SK-N-SH treated with all-trans-retinoic acid at 6 μM for 48 hours (cell line): ENCODE data around the gene SUOX.

Experiments
- ATAC-seq: fragments of 200-7000 bp; cut with Tn5 transposase; 3 replicates; pipeline ENCODE4 v1.9.1; 2020; ENCODE audit warnings: mild to moderate bottlenecking, moderate library complexity
- ARNTL ChIP-seq: fragments of 450-650 bp; formaldehyde crosslinking; IDR thresholded peaks from 2 replicates; pipeline ENCODE4 v1.5.0; 2020; ENCODE audit warnings: low read depth, mild to moderate bottlenecking, moderate library complexity, borderline replicate concordance
- BACH2 ChIP-seq: fragments of 250-450 bp; sonication (Bioruptor Pico); IDR thresholded peaks from 2 replicates; pipeline ENCODE4 v1.9.0; 2021; ENCODE audit warnings: mild to moderate bottlenecking, borderline replicate concordance
- CREB5 ChIP-seq: fragments of 250-450 bp; sonication (Bioruptor Pico); IDR thresholded peaks from 2 replicates; pipeline ENCODE4 v1.5.1; 2020; ENCODE audit warnings: low read depth, mild to moderate bottlenecking, moderate library complexity
- CSDC2 ChIP-seq: fragments of 250-450 bp; sonication (Bioruptor Pico); IDR thresholded peaks from 2 replicates; pipeline ENCODE4 v1.5.0; 2020; ENCODE audit warnings: mild to moderate bottlenecking, moderate library complexity
- CSRNP3 ChIP-seq: fragments of 250-450 bp; sonication (Bioruptor Pico); IDR thresholded peaks from 2 replicates; pipeline ENCODE4 v1.5.1; 2021; ENCODE audit warnings: mild to moderate bottlenecking, moderate library complexity
- ESRRG ChIP-seq: fragments of 250-450 bp; sonication (Bioruptor Pico); IDR thresholded peaks from 2 replicates; pipeline ENCODE4 v1.6.1; 2021; ENCODE audit warnings: mild to moderate bottlenecking
- GLIS3 ChIP-seq: fragments of 250-450 bp; sonication (Bioruptor Pico); IDR thresholded peaks from 2 replicates; pipeline ENCODE4 v1.5.0; 2020; ENCODE audit warnings: mild to moderate bottlenecking, moderate library complexity
- OSR1 ChIP-seq: fragments of 250-450 bp; sonication (Bioruptor Pico); IDR thresholded peaks from 2 replicates; pipeline ENCODE4 v1.8.0; 2022; ENCODE audit warnings: moderate library complexity, mild to moderate bottlenecking, inconsistent platforms
- PATZ1 ChIP-seq: fragments of 250-450 bp; sonication (Bioruptor Pico); IDR thresholded peaks from 2 replicates; pipeline ENCODE4 v1.8.0; 2020; ENCODE audit warnings: mild to moderate bottlenecking, moderate library complexity, borderline replicate concordance
- POU6F1 ChIP-seq: fragments of 250-450 bp; sonication (Bioruptor Pico); IDR thresholded peaks from 2 replicates; pipeline ENCODE4 v1.8.0; 2021; ENCODE audit warnings: low read depth, mild to moderate bottlenecking, moderate library complexity, borderline replicate concordance
- RARB ChIP-seq: fragments of 250-450 bp; sonication (Bioruptor Pico); IDR thresholded peaks from 2 replicates; pipeline ENCODE4 v1.8.0; 2021; ENCODE audit warnings: mild to moderate bottlenecking, moderate library complexity
- SNAI2 ChIP-seq: fragments of 250-450 bp; sonication (Bioruptor Pico); IDR thresholded peaks from 2 replicates; pipeline ENCODE4 v1.5.0; 2020; ENCODE audit warnings: mild to moderate bottlenecking, moderate library complexity
- TOX ChIP-seq: fragments of 250-450 bp; sonication (Bioruptor Pico); IDR thresholded peaks from 2 replicates; pipeline ENCODE4 v1.8.0; 2021; ENCODE audit warnings: mild to moderate bottlenecking, moderate library complexity, borderline replicate concordance
- TSHZ2 ChIP-seq: fragments of 250-450 bp; sonication (Bioruptor Pico); IDR thresholded peaks from 2 replicates; pipeline ENCODE4 v1.5.0; 2020; ENCODE audit warnings: mild to moderate bottlenecking, moderate library complexity
- ZC3H10 ChIP-seq: fragments of 250-450 bp; sonication (Bioruptor Pico); IDR thresholded peaks from 2 replicates; pipeline ENCODE4 v1.5.1; 2021; ENCODE audit warnings: mild to moderate bottlenecking, moderate library complexity
- ZFP3 ChIP-seq: fragments of 250-450 bp; sonication (Bioruptor Pico); IDR thresholded peaks from 2 replicates; pipeline ENCODE4 v1.5.0; 2020; ENCODE audit warnings: mild to moderate bottlenecking, moderate library complexity
- ZFP30 ChIP-seq: fragments of 450-650 bp; formaldehyde crosslinking; IDR thresholded peaks from 2 replicates; pipeline ENCODE4 v1.5.0; 2022; ENCODE audit warnings: mild to moderate bottlenecking, moderate library complexity
- ZNF565 ChIP-seq: fragments of 450-650 bp; formaldehyde crosslinking; conservative IDR thresholded peaks from 2 replicates; pipeline ENCODE4 v1.5.0; 2020; ENCODE audit warnings: low read depth, mild to moderate bottlenecking, moderate library complexity
- ZNF70 ChIP-seq: fragments of 450-650 bp; formaldehyde crosslinking; IDR thresholded peaks from 2 replicates; pipeline ENCODE4 v1.5.0; 2020; ENCODE audit warnings: mild to moderate bottlenecking, moderate library complexity
- ZNF8 ChIP-seq: fragments of 450-650 bp; formaldehyde crosslinking; IDR thresholded peaks from 2 replicates; pipeline ENCODE4 v1.5.0; 2020; ENCODE audit warnings: mild to moderate bottlenecking, moderate library complexity

The SUOX gene

GRCh38 chr12:56038022-56038655, 41.1 kb downstream of the SUOX start:
- TF ChIP-seq ZNF70 (CRISPR knock-in tag) (no peak), RARB (CRISPR knock-in tag) (no peak), ZFP3 (CRISPR knock-in tag) (no peak), ZFP30 (no peak), BACH2 (CRISPR knock-in tag) (no peak), ZNF565 (CRISPR knock-in tag) (no peak), ZC3H10 (CRISPR knock-in tag) (no peak), TSHZ2 (CRISPR knock-in tag) (no peak), SNAI2 (no peak), CSRNP3 (CRISPR knock-in tag) (no peak), PATZ1 (CRISPR knock-in tag) (no peak), GLIS3 (CRISPR knock-in tag) (no peak), ESRRG (CRISPR knock-in tag) (no peak), ZNF8 (CRISPR knock-in tag) (no peak), TOX (CRISPR knock-in tag) (no peak), OSR1 (CRISPR knock-in tag) (no peak), CSDC2 (CRISPR knock-in tag) (no peak)
- ATAC-seq: no peak

- no peak for TF ChIP-seq CSRNP3 (CRISPR knock-in tag)
- TF ChIP-seq ZNF8 (CRISPR knock-in tag): no peak
- no peak for TF ChIP-seq ZFP30
- no peak for TF ChIP-seq ZC3H10 (CRISPR knock-in tag)
- TF ChIP-seq ZNF70 (CRISPR knock-in tag): no peak
- TF ChIP-seq ESRRG (CRISPR knock-in tag): no peak
- TF ChIP-seq SNAI2: no peak
- no peak for TF ChIP-seq BACH2 (CRISPR knock-in tag)
- no peak for TF ChIP-seq POU6F1 (CRISPR knock-in tag)
- no peak for TF ChIP-seq PATZ1 (CRISPR knock-in tag)
- no peak for TF ChIP-seq ARNTL (CRISPR knock-in tag)
- TF ChIP-seq TOX (CRISPR knock-in tag): no peak
- no peak for TF ChIP-seq CREB5
- no peak for TF ChIP-seq ZFP3 (CRISPR knock-in tag)
- TF ChIP-seq TSHZ2 (CRISPR knock-in tag): no peak
- TF ChIP-seq CSDC2 (CRISPR knock-in tag): no peak
- no peak for ATAC-seq
Observed at GRCh38 chr12:56040151-56040550, 43.1 kb downstream of the SUOX start.
